NK-92 treated with Interleukin-12 subunit alpha and Interleukin-12 subunit beta, amount 100 ng/mL, for 24 hours (cell line): ENCODE results near the gene OR8K3.

Experiments used
- DNase-seq: peaks from one replicate; lab custom pipeline; 2025; lab: John Stamatoyannopoulos, UW

OR8K3 gene

GRCh38 chr11:56314844-56315243 lies at the start of gene OR8K3:
Gene OR8K3 (plus strand): TSS chr11:56315144. CDS start chr11:56318307, 3,163 bp downstream.
- DNase-seq = no peak

DNA sequence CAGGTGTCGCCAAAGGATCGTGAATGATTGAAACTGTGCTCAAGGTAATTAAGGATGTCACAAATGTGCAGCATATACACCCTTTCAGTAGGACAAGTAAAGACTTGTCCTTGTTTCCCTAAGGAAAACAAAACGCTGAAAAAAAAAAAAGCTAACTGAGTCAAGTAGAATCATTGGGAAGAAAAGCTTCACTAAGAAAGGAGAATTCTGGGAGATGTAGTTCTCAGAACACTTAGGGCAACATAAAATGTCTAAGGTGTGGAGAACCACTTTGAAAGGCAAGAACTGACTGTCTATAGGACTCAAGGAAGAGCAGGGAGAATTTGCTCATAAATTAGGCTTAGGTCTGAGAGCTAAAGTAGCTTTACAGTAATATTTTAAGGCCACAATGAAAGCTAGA lies 43.9 kb upstream of the OR8K3 start:
- no peak for DNase-seq

DNA sequence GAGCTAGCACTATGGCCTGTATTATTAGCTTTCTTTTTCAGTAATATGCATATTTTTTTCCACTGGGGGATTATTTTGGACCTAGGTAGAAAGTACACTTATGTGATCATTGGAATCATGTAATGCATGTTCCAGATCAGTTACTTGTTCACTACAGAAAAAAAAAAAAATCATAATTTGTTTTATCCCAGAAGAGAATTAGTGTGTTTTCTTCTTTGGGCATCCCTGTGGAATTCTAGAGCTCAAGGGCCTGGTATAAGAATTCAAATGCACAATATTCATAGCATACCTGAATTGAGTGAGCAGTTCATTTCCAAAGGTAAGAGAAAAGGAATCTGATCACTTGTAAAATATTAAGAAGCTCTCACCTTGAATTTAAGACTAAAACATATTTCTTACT lies 41.1 kb upstream of the OR8K3 start, which contains the start of gene OR5T1:
Gene OR5T1, plus strand, starts transcription at position 301 of the 400 bp plus-strand sequence. CDS start 1,485 bp downstream, outside the sequence.
- DNase-seq = no peak

DNA sequence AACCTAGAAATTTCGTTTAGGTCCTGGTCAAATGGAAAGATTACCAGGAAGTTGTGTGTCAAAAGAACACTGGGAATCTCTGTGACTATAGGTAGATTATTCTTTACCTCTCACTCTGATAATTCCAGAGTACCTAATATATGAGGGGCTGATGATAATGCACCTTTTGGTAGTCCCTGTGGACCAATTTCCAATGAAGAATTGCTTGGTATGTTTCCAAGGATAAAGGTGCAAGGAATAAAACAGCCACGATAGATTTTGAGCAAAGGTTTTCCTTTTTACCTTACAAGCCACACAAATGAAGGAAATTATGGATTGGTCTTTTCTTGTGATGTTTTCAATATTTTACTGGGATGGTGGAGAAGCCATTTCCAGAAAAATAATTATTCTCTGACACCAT lies 22.8 kb upstream of the OR8K3 start, which contains the start of gene OR8H1:
Gene OR8H1, minus strand, starts transcription at position 101 of the 400 bp plus-strand sequence. CDS start 1,192 bp downstream, outside the sequence.
- no peak for DNase-seq

DNA sequence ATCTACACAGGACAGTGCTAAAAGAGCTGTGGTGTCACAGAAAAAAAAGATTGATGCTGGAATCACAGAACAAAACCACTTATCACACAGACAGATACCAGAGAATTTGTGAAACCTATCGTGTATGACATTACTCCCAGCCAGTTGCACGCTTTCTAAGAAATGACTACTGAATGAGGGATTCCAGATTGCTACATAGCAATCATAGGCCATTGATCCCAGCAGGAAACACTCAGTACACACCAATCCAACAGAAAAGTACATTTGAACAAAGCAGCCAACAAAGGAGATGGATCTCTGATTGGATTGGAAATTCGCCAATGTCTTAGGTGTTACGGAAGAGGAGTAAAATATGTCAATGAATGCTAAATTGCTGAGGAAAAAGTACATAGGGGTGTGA lies 18.0 kb upstream of the OR8K3 start:
- no peak for DNase-seq

GRCh38 chr11:56307836-56308235 lies 7.1 kb upstream of the OR8K3 start:
- DNase-seq = no peak

- DNase-seq = no peak
Observed at GRCh38 chr11:56331861-56332491, 17.0 kb downstream of the OR8K3 start.

- no peak for DNase-seq
Observed at GRCh38 chr11:56333156-56333555, 18.2 kb downstream of the OR8K3 start.

GRCh38 chr11:56340289-56340688 lies 25.3 kb downstream of the OR8K3 start:
- DNase-seq = no peak

DNA sequence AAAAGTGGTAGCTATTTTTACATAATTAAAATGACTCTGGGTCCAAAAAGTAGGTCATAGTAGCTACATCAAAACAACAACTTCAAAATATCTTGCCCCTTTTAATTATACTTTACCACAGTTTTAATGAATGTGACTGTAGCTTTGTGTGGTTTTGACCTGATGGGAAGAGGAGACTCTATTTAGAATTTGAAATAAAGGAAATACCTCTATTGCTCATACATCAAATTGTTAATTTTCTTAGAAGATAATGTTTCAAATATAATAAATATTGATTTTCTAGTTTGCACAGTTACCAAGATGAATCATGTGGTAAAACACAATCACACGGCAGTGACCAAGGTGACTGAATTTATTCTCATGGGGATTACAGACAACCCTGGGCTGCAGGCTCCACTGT lies 30.8 kb downstream of the OR8K3 start, which contains the start of gene OR8K1:
Gene OR8K1, plus strand, starts transcription at position 301 of the 400 bp plus-strand sequence. Its CDS starts 0 bp downstream, at position 301.
- no peak for DNase-seq

DNA sequence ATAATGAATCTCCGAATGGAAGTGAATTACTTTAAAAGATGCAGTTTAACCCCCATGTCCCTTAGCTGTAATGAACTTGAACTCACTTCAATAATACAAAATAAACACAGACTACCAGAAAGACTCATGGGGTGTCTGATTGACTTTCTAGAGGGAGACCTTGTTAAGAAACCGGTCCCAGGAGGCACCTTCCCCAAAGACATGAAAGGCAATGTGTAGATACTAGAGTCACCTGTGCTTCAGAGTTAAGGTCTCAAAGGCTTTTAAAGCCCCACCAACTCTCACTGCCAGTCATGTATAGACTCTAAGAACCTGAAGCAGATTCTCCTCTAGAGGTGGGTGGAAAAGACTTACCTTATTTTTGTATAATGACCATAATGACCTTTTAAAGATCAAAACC lies 39.0 kb downstream of the OR8K3 start, which contains the start of gene OR8J1:
Gene OR8J1, plus strand, starts transcription at position 301 of the 400 bp plus-strand sequence. CDS start 5,956 bp downstream, outside the sequence.
- DNase-seq = no peak
